WTC11 (cell line): ENCODE data around the gene ADIPOR1.

Experiments used
- ATF1 ChIP-seq: sonication (generic); formaldehyde crosslinking; IDR thresholded peaks from 2 replicates; pipeline ENCODE4 v1.8.1; 2023; ENCODE audit warnings: mild to moderate bottlenecking, moderate library complexity, missing genetic modification reagents
- HMGA2 ChIP-seq: fragments of 250-450 bp; sonication (Bioruptor Pico); IDR thresholded peaks from 2 replicates; pipeline ENCODE4 v1.4.0; 2021; ENCODE audit warnings: mild to moderate bottlenecking, moderate library complexity
- KAT7 ChIP-seq: sonication (generic); formaldehyde crosslinking; IDR thresholded peaks from 2 replicates; pipeline ENCODE4 v1.8.1; 2023; ENCODE audit warnings: missing genetic modification reagents, mild to moderate bottlenecking, borderline replicate concordance
- NFE2L1 ChIP-seq: sonication (generic); formaldehyde crosslinking; IDR thresholded peaks from 2 replicates; pipeline ENCODE4 v1.8.1; 2023; ENCODE audit warnings: missing genetic modification reagents
- ZNF138 ChIP-seq: sonication (generic); formaldehyde crosslinking; conservative IDR thresholded peaks from 2 replicates; pipeline ENCODE4 v1.8.1; 2022; ENCODE audit warnings: mild to moderate bottlenecking, moderate library complexity, missing genetic modification reagents
- ZNF317 ChIP-seq: sonication (generic); formaldehyde crosslinking; IDR thresholded peaks from 2 replicates; pipeline ENCODE4 v1.8.1; 2023; ENCODE audit warnings: low read depth, mild to moderate bottlenecking, moderate library complexity, missing genetic modification reagents, borderline replicate concordance
- TF ChIP-seq, protein P1 (sequence below): sonication (generic); formaldehyde crosslinking; IDR thresholded peaks from 2 replicates; pipeline ENCODE4 v1.8.0; 2022; ENCODE audit warnings: mild to moderate bottlenecking, missing genetic modification reagents
- TF ChIP-seq, protein P2 (sequence below): fragments of 200-600 bp; IDR thresholded peaks from 2 replicates; pipeline ENCODE4 v1.8.0; 2022; ENCODE audit warnings: antibody characterized with exemption
- TF ChIP-seq, protein P3 (sequence below): sonication (generic); formaldehyde crosslinking; IDR thresholded peaks from 2 replicates; pipeline ENCODE4 v1.8.1; 2023; ENCODE audit warnings: mild to moderate bottlenecking, missing genetic modification reagents
- TF ChIP-seq, protein P4 (sequence below): sonication (generic); formaldehyde crosslinking; IDR thresholded peaks from 2 replicates; pipeline ENCODE4 v1.8.0; 2022; ENCODE audit warnings: mild to moderate bottlenecking, missing genetic modification reagents

DNA sequence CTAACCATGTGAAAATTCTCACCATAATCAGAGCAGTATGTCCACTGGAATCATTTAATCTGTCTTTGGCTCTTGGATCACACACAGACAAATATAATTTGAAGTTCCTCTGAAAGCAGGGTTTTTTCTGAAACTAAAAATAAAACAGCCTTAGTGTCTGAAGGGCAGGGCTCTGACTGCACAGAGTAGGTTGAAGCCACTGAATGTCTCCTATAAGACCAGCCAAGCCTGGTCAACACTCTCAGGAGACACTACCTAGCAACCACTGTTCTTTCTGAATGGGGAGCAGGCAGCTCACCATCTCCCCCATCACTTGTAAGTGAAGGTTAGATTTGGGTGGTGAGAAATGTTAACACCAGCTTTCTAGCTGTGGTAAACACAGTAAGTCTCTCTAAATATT, 33.0 kb upstream of the ADIPOR1 start:
- TF ChIP-seq, protein P1, sequence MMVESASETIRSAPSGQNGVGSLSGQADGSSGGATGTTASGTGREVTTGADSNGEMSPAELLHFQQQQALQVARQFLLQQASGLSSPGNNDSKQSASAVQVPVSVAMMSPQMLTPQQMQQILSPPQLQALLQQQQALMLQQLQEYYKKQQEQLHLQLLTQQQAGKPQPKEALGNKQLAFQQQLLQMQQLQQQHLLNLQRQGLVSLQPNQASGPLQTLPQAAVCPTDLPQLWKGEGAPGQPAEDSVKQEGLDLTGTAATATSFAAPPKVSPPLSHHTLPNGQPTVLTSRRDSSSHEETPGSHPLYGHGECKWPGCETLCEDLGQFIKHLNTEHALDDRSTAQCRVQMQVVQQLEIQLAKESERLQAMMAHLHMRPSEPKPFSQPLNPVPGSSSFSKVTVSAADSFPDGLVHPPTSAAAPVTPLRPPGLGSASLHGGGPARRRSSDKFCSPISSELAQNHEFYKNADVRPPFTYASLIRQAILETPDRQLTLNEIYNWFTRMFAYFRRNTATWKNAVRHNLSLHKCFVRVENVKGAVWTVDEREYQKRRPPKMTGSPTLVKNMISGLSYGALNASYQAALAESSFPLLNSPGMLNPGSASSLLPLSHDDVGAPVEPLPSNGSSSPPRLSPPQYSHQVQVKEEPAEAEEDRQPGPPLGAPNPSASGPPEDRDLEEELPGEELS (CRISPR knock-in tag) = no peak
- TF ChIP-seq KAT7 (CRISPR knock-in tag) (no peak), HMGA2 (no peak), ZNF138 (no peak), NFE2L1 (CRISPR knock-in tag) (no peak), ZNF317 (CRISPR knock-in tag) (no peak), ATF1 (CRISPR knock-in tag) (no peak)
- TF ChIP-seq, protein P2, sequence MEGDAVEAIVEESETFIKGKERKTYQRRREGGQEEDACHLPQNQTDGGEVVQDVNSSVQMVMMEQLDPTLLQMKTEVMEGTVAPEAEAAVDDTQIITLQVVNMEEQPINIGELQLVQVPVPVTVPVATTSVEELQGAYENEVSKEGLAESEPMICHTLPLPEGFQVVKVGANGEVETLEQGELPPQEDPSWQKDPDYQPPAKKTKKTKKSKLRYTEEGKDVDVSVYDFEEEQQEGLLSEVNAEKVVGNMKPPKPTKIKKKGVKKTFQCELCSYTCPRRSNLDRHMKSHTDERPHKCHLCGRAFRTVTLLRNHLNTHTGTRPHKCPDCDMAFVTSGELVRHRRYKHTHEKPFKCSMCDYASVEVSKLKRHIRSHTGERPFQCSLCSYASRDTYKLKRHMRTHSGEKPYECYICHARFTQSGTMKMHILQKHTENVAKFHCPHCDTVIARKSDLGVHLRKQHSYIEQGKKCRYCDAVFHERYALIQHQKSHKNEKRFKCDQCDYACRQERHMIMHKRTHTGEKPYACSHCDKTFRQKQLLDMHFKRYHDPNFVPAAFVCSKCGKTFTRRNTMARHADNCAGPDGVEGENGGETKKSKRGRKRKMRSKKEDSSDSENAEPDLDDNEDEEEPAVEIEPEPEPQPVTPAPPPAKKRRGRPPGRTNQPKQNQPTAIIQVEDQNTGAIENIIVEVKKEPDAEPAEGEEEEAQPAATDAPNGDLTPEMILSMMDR = no peak
- TF ChIP-seq, protein P3, sequence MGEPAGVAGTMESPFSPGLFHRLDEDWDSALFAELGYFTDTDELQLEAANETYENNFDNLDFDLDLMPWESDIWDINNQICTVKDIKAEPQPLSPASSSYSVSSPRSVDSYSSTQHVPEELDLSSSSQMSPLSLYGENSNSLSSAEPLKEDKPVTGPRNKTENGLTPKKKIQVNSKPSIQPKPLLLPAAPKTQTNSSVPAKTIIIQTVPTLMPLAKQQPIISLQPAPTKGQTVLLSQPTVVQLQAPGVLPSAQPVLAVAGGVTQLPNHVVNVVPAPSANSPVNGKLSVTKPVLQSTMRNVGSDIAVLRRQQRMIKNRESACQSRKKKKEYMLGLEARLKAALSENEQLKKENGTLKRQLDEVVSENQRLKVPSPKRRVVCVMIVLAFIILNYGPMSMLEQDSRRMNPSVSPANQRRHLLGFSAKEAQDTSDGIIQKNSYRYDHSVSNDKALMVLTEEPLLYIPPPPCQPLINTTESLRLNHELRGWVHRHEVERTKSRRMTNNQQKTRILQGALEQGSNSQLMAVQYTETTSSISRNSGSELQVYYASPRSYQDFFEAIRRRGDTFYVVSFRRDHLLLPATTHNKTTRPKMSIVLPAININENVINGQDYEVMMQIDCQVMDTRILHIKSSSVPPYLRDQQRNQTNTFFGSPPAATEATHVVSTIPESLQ = no peak
- TF ChIP-seq, protein P4, sequence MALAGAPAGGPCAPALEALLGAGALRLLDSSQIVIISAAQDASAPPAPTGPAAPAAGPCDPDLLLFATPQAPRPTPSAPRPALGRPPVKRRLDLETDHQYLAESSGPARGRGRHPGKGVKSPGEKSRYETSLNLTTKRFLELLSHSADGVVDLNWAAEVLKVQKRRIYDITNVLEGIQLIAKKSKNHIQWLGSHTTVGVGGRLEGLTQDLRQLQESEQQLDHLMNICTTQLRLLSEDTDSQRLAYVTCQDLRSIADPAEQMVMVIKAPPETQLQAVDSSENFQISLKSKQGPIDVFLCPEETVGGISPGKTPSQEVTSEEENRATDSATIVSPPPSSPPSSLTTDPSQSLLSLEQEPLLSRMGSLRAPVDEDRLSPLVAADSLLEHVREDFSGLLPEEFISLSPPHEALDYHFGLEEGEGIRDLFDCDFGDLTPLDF (CRISPR knock-in tag) = no peak
